NCI-H2029 (cell line): ENCODE data around the gene BMP7.
"Not testable (repeated sequence)": the region's sequence is repeated elsewhere in the genome, so short reads cannot be mapped to it uniquely, and the experiment has no call there.

Experiments
- DNase-seq: peaks from one replicate; lab custom pipeline; 2025; lab: John Stamatoyannopoulos, UW

Gene BMP7

DNA sequence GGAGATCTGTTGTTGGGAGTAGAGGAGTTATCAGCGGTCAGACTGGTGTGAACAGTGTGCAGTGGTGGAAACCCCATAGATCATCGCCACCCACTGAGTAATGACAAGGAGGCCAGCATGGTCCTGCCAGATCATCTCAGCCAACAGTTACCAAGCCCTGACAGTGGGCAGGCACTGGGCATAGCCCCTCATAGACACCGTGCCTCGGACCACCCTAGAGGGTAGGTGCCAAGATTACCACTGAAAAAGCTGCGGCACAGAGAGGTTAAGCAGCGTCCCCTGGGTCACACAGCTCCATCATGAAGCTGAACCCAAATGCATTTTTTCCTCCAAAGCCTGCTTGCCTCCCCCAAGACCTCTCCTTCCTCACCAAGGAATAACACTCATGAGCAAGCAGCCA is 21.5 kb upstream of the BMP7 start:
- DNase-seq = no peak

DNA sequence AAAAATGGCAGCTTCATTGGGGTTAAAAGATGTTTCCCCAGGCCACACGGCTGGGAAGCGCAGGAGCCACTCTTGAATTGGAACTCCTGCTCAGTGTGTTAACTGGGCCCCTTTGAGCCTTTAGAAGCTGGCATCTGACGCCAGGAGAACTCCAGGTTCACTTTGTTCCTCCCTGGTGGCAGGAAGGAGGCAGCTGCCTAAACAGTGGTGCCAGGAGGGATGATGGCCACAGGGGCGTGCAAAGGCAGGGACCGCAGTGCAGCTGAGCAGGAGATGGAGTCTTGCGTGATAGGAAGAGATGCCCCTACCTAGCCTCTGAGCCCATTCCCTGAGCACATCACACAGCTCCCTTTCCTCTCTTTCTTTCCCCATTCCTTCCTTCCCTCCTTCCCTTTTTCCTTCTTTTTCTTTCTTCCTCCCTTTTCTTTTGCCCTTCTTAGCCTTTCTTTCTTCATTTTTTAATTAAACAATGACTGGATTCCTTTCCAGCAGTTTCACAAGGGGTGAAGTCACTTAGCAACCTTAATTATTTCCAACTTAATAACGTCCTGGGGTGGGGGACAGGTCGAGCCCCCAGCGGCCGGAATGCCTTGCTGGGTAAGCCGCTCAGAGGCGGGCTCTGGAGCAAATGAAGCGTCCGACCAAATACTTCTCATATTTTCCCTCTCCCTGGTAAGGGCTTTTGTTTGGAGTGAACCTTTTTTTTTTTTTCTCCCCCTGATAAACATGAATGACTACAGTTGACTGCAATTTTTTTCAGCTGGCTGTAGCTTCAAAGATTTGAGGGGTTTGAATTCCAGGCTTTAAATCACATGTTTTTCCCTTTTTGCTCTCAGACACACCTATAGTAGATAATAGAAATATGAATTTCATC is 20.8 kb upstream of the BMP7 start:
- DNase-seq = no peak

DNA sequence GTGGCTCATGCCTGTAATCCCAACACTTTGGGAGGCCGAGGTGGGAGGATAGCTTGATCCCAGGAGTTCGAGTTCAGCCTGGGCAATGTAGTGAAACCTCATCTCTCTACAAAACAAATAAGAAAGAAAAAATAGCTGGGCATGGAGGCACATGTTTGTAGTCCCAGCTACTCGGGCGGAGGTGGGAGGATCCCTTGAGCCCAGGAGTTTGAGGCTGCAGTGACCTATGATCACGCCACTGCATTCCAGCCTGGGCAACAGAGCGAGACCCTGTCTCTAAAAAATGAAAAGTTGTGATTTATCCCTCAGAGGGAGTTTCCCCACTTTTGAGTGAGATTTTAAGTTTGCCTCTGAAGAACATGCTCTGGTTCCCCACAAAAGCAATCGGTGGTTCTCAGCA is 17.4 kb upstream of the BMP7 start:
- DNase-seq = no peak

DNA sequence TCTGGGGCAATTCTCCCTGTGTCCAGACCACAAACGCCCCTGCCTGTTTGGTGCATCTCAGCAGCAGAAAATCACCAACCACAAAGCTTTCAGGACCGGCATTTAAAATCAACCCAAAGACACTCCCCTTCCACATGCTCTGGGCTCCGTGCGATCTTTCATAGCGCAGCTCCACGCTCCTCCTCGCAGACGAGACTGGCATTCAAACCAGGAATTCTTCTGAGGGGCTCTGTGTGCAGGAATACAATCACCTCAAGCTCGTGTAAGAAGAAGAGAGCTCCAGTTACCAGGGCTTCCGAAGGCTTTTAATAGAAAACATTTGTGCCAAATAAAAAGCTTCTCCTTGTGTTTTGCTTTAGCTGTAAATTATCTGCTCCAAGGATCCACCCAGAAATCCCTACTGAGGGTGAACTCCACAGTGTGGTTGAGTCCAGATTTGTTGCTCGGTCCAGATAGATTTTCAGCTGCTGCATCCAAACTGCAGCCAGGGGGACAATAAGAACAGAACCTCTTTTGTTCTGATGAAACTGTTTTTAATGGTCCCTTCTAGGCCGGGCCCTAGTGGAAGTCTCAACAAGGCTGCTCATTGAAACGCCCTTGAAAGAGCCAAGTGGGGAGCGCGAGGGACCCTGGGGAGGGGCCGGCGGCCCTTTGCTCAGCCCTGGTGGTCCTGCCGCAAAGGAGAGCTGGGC is 16.4 kb upstream of the BMP7 start:
- no peak for DNase-seq

DNA sequence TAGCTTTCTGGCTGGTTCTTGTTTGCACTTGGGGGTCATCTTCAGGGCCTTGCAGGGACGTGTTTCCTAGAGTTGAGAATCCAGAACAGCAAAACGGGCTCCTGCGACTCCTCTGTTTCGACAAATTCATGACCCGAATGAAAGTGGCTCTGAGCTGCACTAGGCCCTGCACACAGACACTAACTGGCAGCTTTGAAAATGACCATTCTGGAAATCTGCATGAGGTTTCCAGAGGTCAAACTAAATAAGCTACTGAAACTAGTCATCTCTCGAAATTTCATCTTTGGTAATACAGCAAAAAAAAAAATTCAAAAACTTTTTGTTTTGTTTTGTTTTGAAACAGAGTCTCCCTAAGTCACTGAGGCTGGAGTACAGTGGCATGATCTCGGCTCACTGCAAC is 15.5 kb upstream of the BMP7 start:
- no peak for DNase-seq

DNA sequence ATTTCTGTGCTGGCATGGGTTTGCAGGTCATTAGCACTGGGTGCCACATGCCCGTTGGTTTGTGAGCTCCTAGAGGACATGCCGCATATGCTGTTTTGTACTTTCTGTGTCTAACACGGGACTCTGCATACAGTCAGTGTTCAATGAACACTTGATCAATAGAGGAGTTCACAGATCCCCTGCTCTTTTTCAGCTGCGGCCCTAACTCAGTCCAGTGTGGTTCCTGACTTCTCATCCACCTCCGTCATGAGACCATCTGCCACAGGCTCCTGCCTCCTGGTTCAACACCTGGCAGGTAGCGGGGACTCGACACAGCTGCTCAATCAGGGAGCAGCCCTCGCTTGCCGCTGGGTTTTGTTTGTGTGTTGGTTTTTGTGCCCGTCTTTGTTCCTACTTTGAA is 13.8 kb upstream of the BMP7 start:
- DNase-seq = no peak

DNA sequence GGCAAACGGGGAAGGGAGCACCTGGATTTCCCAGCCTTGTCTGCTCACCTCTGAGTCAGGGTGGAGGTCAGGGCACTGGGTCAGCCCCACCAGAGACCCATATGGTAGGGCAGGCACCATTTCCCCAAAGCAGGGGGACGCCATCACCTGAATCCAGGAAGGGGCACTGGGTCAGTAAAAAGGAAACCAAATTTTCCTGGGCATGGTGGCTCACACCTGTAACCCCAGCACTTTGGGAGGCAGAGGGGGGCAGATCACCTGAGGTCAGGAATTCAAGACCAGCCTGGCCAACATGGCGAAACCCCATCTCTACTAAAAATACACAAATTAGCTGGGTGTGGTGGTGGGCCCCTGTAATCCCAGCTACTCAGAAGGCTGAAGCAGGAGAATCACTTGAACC is 13.1 kb upstream of the BMP7 start:
- DNase-seq = not testable (repeated sequence)

DNA sequence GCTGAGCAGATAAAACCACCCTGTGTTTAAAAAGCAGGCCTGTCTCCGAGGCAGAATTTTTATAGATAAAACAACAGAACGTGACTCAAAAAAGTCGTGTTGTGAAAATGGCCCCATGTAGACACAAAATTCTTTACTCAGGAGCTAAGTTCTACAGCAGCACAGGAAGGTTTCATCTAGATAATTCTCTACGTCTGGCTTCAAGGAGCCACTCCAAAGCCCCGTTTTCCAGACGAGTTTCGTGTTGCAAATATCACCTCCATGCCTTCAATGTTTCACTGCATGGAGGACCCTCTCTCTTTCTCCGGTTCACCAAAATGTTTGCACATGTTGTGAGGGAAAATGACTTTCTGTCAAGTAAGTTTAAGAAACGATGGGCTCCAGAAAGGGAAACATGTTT is 12.0 kb upstream of the BMP7 start:
- no peak for DNase-seq

DNA sequence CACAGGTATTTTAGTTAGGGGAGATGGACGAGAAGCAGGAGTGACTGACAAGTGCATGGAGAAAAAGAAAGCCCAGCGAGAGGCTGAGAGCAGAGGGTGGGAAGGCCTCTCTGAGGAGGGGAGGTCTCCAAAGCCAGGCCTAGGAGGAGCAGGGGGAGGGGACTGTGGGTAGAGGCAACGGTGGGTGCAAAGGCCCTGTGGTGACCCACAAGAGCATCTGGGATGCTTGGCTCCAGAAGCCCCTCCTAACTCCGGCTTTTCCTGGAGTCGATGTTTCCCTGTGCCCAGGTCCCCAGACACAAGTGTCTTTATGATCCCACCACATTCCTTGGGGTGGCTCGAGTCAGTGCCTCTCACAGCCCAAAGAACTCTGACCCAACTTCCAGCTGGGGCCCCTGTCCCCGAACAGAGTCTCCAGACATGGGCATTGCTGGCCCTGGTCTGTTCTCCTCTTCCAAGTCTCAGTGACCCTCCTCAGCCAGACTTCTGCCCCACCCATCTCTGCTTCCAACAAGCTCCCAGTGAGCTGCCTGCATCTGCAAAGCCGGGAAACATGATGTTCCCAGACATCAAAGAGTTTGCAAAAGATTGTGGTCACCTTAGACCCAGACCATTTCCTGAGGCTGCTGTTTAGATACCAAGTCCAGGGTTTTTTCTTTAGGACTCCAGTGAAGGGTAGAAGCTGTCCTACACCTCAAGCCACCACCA is 11.1 kb upstream of the BMP7 start:
- DNase-seq = no peak

DNA sequence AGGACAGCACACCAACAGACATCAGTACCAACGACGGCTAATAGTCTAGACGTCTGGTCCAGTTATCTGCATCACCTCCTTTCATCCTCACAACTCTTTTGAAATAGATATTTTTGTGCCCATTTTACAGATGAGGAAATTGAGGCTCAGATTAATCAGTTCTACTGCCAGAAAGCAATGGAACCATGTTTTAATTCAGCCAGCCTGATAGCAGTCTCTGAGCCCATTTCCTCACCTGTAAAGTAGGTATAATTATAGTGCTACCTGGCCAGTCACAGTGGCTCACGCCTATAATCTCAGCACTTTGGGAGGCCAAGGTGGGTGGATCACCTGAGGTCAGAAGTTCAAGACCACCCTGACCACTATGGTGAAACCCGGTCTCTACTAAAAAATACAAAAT is 9.8 kb upstream of the BMP7 start:
- no peak for DNase-seq

DNA sequence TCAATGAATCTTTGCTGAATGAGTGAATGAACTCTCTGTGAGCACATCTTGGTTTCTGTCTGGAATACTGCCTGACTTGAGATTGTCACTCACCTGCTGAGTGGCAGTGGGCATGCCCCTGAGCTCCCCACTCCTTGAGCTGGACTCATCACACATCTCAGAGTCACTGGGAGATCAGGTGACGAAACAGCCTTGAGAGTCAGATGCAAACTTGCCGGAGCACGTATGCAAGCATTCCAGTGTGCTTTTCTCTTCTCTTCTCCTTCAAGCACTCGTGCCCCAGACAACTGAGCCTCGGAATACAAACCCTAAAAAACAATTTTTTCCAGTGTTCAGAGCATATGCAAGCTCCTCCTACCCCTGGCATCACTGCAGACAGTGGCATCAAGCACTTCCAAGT is 9.4 kb upstream of the BMP7 start:
- no peak for DNase-seq

DNA sequence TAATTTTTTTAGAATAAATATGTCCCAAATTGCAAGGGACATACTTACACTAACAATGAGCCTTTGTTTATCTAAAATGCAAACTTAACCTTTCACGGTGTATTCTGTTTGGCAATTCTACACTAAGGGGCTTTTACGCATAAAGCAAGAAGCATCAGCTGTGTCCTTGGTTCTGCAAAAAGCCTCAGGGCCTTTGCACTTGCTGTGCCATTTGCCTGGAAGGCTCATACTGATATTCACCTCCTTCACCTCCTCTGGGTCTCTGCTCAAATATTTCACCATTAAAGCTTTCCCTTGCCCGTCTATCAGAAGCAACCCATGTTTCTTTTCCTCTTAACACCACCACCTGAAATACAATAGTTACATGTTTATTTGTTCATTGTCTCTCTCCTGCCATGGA is 8.9 kb upstream of the BMP7 start:
- DNase-seq = no peak

DNA sequence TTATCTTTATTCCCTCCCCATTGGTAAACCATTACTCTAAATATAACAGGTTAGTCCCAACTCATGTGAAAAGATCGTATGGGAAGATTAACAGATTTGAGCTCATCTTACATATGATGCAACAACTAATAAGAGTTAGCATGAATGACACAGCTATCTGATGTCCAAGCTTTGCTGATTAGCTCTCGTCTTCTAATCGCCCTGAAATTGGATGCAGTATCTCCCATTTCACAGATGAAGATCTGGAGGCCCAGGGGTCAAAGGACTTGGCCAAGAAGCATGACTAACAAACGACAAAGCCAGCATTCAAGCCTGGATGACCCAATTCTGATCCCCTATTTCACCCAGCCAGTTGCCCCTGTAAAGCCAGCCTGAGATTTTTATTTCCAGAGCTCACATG is 8.4 kb upstream of the BMP7 start:
- DNase-seq = no peak

DNA sequence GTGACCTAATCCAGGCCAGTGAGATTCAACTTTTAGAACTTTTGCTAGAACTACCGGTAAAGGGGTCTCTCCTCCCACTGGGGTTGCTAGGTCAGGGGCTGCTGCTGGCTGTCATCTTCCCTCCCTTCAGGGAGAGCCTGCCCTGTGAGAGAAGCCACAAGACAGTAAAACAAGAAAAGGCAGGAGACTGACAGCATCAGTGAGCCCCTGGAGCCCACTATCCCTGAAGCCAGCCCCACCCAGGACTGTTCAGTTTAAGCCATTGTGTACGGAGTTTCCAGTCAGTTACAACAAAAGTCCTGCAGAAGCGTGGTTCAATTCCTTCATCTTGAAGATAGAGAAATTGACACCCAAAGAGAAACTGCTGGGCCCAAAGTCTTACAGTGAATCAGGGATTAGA is 7.9 kb upstream of the BMP7 start:
- DNase-seq = no peak

DNA sequence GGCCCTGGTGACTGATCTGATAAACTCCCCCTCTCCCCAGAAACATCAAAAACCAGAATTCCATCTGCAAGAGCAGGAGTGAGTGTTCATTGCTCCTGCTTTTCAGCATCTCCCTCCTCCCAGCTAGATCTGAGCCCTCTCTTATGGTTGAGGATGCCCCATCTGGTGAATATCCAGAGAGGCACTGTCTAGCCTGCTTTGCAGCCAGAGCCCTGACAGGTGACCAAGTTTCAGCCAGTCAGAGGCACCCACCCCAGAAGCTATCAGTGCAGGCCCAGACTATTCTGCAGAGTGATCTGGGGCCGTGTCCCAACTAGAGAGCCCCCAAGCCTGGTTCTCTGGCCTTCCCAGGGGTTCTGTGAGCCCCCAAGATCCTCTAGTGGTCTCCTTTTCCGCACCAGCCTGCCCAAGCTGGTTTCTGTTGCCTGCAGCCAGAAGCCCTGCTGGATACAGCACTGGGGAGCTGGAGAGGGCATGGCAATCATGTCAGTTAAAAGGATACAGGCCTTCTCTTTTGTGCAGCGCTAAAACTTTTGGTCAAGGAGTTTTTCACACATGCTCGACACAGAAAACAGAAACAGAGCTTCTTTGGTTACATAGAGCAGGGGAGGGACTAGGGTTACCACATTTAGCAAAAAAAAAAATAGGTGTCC is 6.6 kb upstream of the BMP7 start:
- DNase-seq = no peak

DNA sequence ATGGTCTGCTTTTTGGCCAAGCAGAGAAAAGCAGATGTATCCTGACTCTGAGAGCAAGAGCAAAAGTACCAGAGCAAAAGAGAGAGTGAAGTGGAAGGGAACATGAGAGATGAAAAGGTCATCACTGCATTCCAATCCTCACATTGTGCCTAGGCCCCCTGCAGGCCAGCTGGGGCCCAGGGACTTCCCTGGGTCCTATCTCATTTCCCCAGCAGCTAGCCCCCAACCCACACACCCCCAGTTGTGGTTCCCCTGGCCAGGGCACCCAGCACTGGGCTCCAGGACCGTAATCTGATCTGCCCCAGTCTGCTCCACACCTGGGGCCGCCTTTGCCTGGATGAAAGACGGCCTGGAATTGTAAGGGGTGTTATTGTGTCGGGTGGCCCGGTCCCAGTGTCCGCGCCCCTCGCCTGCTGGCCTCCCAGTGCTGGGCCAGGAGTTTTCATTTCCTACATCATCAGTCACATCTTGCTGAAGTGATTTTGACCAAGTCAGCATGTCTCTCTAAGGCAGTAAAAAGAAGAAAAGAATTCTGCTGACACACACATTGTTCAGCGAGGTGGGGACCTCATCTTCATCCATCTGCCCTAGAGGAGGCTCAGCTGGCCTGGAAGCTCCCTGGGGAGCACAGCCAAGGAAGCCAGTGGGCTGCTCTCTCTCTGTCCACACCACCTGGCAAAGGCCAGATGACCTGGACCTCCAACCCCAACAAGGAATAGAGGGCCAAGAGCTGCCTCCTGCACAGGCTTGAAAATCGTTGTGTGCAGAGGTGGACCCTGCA is 4.0 kb upstream of the BMP7 start:
- DNase-seq = no peak

DNA sequence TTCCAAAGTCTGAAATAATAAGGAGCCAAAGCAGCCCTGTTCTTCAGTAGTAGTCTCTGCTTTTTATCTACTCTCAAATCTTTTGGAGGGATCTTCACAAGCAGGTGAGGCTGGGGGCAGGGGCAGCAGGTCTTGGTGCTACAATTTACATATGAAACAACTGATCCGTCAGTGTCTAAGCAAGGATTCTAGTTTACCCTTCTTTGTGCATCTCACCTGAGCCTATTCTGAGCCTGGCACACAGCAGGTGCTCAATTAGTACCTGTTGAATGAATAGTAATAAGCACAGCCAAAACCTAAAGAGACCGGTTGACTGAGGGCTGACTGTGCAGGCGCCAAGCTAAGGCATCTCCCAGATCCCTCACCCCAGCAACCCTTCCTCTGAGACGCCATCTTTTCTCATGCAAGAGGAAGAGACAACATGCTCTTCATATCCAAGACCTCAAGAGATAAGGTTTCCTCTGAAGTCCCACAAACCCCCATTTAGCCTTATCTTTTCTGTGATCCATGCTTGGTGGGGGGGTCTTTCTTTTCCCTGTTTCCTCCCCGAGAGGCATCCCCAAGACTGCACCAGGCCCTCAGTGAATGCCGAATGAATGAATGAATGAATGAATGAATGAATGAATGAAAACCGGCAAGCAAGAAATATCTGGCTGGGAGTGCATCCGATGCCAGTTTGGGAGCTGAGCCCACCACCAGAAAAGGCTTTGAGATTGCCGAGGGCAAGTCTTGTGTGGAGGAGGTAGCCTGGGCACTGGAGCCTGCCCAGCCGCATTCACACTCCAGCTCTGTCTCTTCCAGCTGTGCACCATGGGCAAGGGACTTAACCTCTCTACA is 2.9 kb upstream of the BMP7 start:
- no peak for DNase-seq

DNA sequence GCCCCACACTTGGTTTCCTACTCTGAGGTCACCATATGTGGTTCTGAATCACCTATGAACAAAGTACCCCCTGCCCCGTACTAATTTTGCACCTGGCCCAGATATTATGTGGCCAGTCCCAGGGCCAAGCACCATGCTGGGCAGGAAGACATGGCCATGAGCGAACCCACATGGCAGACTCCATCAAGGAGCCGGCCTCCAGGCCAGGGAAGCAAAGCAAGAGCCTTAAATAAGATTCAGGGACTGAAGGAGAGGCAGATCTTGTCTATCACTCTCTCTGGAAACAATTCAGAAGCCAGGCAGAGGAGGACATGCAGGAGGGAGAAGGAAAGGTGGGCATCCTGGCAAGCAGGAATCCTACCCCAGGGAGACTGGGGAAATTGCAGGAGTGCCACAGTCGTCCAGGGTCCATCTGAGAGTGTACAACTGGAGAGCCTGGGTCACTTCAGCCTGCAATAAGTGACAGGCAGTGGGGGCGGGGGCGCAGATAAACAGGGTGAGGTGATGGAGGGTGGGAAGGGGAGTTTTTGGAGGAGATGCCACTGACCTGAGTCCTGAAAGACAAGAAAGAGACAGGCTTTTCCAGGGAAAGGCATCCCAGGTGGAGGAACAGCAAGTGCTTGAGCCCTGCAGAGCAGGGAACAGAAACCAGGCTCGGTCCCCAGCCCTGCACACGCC is 2.1 kb upstream of the BMP7 start:
- no peak for DNase-seq

DNA sequence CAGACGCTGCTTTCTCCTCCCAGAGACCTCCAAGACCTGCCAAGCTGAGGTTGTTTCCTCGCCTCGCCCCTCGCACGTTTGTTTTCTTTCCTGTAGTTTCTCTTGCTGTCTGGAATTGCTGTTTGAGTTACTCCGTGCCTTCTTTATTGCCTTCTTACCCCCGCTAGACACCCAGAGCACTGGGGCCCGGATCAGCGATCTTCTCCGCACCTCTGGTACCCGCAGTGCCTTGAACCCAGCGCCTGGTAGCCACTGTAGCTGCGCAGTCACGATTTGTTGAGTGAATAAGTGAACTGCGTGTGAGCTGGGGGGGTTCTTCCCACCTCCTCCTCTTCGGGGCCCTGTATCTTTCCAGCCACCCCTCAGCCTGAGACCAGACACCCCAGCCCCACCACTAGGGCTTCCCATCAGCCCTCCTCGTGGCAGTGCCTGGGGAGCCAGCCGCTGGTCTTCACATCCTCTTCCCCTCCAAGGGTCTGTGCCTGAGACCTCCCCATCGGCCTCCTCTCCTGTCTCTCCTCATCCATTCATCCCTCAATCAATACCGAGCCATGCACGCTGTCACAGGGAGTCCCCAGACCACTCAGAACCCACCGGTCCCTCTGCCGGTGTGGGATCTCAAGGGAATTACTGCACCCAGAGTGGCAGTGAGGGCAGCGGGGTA is 849 bp upstream of the BMP7 start:
- DNase-seq = no peak

DNA sequence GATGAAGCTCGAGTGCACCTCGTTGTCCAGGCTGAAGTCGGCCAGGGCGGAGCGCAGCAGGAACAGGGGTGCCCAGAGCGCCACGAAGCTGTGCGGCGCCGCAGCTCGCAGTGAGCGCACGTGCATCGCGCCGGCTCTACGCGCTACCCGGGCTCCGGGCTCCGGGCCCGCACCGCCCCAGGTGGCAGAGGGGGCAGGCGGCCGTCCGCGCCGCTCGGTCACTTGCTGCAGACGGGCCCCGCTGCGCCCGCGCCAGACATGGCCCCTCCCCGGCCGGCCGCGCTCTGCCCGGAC is 497 bp downstream of the BMP7 start:
- no peak for DNase-seq
